ENCODE data around the gene CCSER1.

Gene CCSER1

DNA sequence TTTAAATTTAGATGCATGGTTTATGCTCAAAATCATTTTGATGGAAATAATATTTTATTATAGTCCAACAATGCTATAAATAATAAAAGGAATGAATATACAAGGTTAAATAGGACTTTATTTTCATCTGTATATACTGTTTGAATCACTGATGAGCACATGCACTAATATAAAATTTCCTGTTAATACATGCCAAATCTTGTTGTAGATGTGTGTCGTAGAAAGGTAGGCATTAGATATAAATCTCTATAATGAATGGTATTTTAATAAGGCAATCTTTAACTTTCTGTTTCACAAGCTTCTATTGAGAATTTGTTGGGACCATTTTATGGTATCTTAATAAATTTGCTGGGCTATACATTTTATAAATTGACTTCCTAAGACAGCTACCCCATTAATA, 868.8 kb downstream of the CCSER1 start:
- Histone ChIP-seq H3K9me3 (ENCODE audit: control insufficient read depth in 2 of 2, low read length in 2 of 2) (no peaks in the 10 kb centered on the region), H3K4me1 (ENCODE audit: control insufficient read depth, insufficient read depth, low read length) (no peaks in the 10 kb centered on the region), H3K4me3 (ENCODE audit: low read length in 2 of 2) (no peak overlapping the region), H3K27me3 (ENCODE audit: control insufficient read depth in 1 of 2, insufficient read depth in 2 of 2, low read length in 2 of 2) (no peaks in the 10 kb centered on the region), H3K9ac (ENCODE audit: low read length in 2 of 2) (no peak overlapping the region), H3K27ac (ENCODE audit: low read length) (no peak overlapping the region), H3K36me3 (ENCODE audit: control insufficient read depth in 2 of 2, insufficient read depth in 2 of 2, low read length in 2 of 2) (no peaks in the 10 kb centered on the region)

GRCh38 chr4:90996813-90997212, 869.6 kb downstream of the CCSER1 start:
- Histone ChIP-seq H3K4me1 (ENCODE audit: control insufficient read depth, insufficient read depth, low read length) (no peaks in the 10 kb centered on the region), H3K9ac (ENCODE audit: low read length in 2 of 2) (no peak overlapping the region), H3K36me3 (ENCODE audit: control insufficient read depth in 2 of 2, insufficient read depth in 2 of 2, low read length in 2 of 2) (no peaks in the 10 kb centered on the region), H3K27me3 (ENCODE audit: control insufficient read depth in 1 of 2, insufficient read depth in 2 of 2, low read length in 2 of 2) (no peaks in the 10 kb centered on the region), H3K4me3 (ENCODE audit: low read length in 2 of 2) (no peak overlapping the region), H3K9me3 (ENCODE audit: control insufficient read depth in 2 of 2, low read length in 2 of 2) (no peaks in the 10 kb centered on the region), H3K27ac (ENCODE audit: low read length) (no peak overlapping the region)

DNA sequence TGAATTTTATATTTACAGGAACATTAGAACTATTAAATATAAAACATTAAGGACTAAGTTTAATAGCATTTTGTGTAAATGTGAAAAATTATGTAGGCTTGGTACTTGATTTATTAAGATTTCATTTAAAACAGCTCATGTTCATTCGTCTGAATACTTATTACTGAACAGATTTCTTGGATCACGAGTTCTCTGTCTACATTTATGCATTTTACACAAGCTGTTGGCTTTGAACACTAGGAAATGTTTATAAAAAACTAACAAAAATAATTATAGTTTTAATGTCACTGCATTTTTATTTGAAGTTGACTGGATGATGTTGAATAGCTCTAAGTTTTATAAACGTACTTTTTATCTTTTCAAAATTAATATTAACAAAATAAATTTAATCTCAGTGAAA, 888.7 kb downstream of the CCSER1 start:
- no peaks in the 10 kb centered on the region for H3K9me3 ChIP-seq (ENCODE audit: control insufficient read depth in 2 of 2, low read length in 2 of 2)
- H3K9ac ChIP-seq (ENCODE audit: low read length in 2 of 2), result no peak overlapping the region
- H3K27ac ChIP-seq (ENCODE audit: low read length), result no peak overlapping the region
- no peaks in the 10 kb centered on the region for H3K4me1 ChIP-seq (ENCODE audit: control insufficient read depth, insufficient read depth, low read length)
- H3K27me3 ChIP-seq (ENCODE audit: control insufficient read depth in 1 of 2, insufficient read depth in 2 of 2, low read length in 2 of 2), result peaks cover 0 to 3% of the 10 kb centered on the region in 2 donors
- no peaks in the 10 kb centered on the region for H3K36me3 ChIP-seq (ENCODE audit: control insufficient read depth in 2 of 2, insufficient read depth in 2 of 2, low read length in 2 of 2)
- H3K4me3 ChIP-seq (ENCODE audit: low read length in 2 of 2), result no peak overlapping the region

DNA sequence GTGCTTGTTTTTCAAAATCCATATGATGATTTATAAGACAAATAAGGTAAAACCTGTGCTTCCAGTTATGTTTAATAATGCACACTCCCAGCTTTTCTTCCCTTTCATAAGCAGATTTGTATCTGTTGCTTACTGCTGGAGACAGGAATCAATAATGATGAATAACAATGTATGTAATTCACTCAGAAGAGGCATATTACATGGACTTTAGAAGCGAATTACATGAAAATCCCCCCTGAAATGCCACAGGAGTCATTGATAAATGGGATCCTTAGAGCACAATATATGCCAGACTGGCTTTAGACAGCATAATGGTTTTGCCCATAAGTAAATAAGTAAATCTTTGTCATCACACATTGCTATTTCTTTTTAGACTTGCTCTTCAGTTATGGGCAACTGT, 892.3 kb downstream of the CCSER1 start:
- Histone ChIP-seq H3K36me3 (ENCODE audit: control insufficient read depth in 2 of 2, insufficient read depth in 2 of 2, low read length in 2 of 2) (no peaks in the 10 kb centered on the region), H3K9me3 (ENCODE audit: control insufficient read depth in 2 of 2, low read length in 2 of 2) (no peaks in the 10 kb centered on the region), H3K9ac (ENCODE audit: low read length in 2 of 2) (no peak overlapping the region), H3K4me3 (ENCODE audit: low read length in 2 of 2) (no peak overlapping the region), H3K27me3 (ENCODE audit: control insufficient read depth in 1 of 2, insufficient read depth in 2 of 2, low read length in 2 of 2) (no peaks in the 10 kb centered on the region), H3K27ac (ENCODE audit: low read length) (no peak overlapping the region), H3K4me1 (ENCODE audit: control insufficient read depth, insufficient read depth, low read length) (no peaks in the 10 kb centered on the region)

DNA sequence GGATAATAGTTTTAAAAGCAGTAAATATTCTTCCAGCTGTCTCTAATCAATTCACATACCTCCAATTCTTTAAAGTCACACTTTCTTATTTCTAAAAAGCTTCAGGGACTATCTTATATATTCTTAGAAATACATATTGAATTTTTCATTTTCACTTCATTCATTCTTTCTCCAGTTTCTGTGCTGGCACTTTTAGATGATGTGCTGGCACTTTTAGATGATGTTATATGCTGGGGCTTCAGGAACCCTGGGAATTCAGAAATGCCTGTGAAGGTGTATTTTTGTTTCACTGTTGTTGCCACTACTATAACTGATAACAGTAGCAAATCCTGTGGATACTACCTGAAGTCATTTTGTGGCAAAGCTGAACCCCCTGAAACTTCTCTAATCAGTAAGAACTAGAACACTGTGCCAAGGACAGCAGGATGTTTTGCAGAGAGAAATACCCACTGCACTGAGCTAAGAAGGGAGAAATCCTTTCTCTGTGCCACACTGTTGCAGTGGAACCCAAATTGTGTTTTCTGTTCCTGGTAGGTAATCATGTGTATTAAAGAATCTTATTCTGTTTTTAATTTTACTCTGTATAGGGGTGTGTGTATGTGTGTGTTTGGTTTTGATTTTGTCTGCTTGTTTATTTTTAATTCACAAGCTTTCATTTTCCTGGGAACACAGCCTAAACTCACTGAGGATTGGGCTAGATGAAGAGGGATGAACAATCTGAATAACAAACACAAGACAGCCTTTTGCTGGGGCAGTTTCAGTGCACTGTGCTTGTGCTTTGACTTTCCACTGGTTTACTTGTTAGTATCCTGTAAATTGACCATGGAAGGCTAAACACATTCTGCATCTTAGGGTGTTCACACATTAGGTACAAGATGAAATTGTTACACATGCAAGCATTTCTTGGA, 898.3 kb downstream of the CCSER1 start:
- no peak overlapping the region for H3K4me3 ChIP-seq (ENCODE audit: low read length in 2 of 2)
- H3K36me3 ChIP-seq (ENCODE audit: control insufficient read depth in 2 of 2, insufficient read depth in 2 of 2, low read length in 2 of 2), result no peaks in the 10 kb centered on the region
- H3K9me3 ChIP-seq (ENCODE audit: control insufficient read depth in 2 of 2, low read length in 2 of 2), result no peaks in the 10 kb centered on the region
- no peaks in the 10 kb centered on the region for H3K4me1 ChIP-seq (ENCODE audit: control insufficient read depth, insufficient read depth, low read length)
- no peak overlapping the region for H3K27ac ChIP-seq (ENCODE audit: low read length)
- no peaks in the 10 kb centered on the region for H3K27me3 ChIP-seq (ENCODE audit: control insufficient read depth in 1 of 2, insufficient read depth in 2 of 2, low read length in 2 of 2)
- H3K9ac ChIP-seq (ENCODE audit: low read length in 2 of 2), result no peak overlapping the region

DNA sequence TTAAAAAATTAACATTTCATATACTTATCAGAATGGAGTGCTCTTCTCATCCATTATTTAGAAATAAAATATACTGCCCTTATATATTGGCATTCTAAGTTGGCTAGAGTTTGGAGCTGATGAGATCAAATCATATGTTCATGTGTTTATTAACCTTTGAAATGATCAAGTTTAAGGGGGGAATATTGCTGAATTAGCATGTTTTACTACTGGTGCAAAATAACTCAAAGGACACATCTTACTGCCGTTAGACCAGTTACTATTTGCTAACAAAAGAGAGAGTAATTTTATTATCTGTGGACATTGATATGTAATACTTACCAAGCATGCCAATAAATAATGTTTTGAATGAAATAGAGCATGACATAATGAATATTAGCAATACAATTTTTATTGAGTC, 901.0 kb downstream of the CCSER1 start:
- no peaks in the 10 kb centered on the region for H3K36me3 ChIP-seq (ENCODE audit: control insufficient read depth in 2 of 2, insufficient read depth in 2 of 2, low read length in 2 of 2)
- no peak overlapping the region for H3K9ac ChIP-seq (ENCODE audit: low read length in 2 of 2)
- H3K27ac ChIP-seq (ENCODE audit: low read length), result no peak overlapping the region
- no peaks in the 10 kb centered on the region for H3K9me3 ChIP-seq (ENCODE audit: control insufficient read depth in 2 of 2, low read length in 2 of 2)
- H3K4me1 ChIP-seq (ENCODE audit: control insufficient read depth, insufficient read depth, low read length), result no peaks in the 10 kb centered on the region
- H3K27me3 ChIP-seq (ENCODE audit: control insufficient read depth in 1 of 2, insufficient read depth in 2 of 2, low read length in 2 of 2), result no peaks in the 10 kb centered on the region
- H3K4me3 ChIP-seq (ENCODE audit: low read length in 2 of 2), result no peak overlapping the region

DNA sequence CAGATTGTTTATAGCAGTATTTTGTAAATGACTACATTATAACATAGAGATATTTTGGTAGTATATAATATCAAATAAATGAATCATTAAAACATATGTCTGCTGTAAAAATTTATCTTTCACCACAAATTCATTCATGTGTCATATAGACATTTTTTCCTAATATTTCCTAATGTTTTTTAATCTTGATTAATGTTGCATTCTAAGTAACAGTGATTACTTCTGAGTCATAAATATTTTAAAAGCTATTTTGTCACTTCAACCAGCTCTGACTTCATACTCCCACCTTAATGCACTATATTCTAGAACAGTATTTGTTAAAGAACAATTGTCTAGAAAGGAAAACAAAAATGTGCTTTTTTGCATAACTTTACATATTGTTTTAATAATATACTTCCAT, 904.6 kb downstream of the CCSER1 start:
- no peaks in the 10 kb centered on the region for H3K27me3 ChIP-seq (ENCODE audit: control insufficient read depth in 1 of 2, insufficient read depth in 2 of 2, low read length in 2 of 2)
- no peaks in the 10 kb centered on the region for H3K4me1 ChIP-seq (ENCODE audit: control insufficient read depth, insufficient read depth, low read length)
- H3K9me3 ChIP-seq (ENCODE audit: control insufficient read depth in 2 of 2, low read length in 2 of 2), result no peaks in the 10 kb centered on the region
- H3K9ac ChIP-seq (ENCODE audit: low read length in 2 of 2), result no peak overlapping the region
- H3K36me3 ChIP-seq (ENCODE audit: control insufficient read depth in 2 of 2, insufficient read depth in 2 of 2, low read length in 2 of 2), result no peaks in the 10 kb centered on the region
- no peak overlapping the region for H3K4me3 ChIP-seq (ENCODE audit: low read length in 2 of 2)
- no peak overlapping the region for H3K27ac ChIP-seq (ENCODE audit: low read length)

DNA sequence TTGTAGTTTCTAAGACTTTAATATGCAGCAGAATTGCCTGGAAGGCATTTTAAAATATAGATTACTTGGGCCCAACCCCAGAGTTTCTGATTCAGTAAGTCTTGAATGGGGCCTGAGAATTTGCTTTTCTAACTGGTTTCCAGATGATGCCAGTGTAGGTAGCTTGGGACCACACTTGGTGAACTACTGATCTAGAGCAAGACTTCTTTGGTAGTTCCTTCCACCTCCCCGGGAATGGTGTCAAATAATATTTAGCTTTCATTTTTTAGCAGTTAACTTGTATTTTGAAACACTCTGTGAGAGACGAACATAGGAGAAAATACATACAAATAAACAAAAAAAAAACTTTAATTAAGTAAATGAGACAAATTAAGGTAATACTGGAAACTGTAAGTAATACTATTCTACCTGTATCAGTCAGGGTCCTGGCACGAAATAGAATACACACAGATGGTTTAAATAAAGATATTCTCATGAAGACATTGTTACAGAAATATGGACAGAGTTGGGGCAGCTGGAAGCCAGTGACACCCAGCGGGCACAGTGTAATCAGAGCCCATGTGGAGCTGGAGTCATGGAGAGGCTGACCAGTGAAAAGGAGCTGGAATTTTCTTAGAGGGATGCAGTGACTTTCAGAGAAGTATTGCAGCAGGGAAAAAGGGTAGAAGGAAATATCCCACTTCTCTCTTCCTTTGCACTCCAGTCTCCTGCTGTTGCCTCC, 905.7 kb downstream of the CCSER1 start:
- Histone ChIP-seq H3K4me1 (ENCODE audit: control insufficient read depth, insufficient read depth, low read length) (no peaks in the 10 kb centered on the region), H3K27ac (ENCODE audit: low read length) (no peak overlapping the region), H3K9me3 (ENCODE audit: control insufficient read depth in 2 of 2, low read length in 2 of 2) (no peaks in the 10 kb centered on the region), H3K27me3 (ENCODE audit: control insufficient read depth in 1 of 2, insufficient read depth in 2 of 2, low read length in 2 of 2) (no peaks in the 10 kb centered on the region), H3K4me3 (ENCODE audit: low read length in 2 of 2) (no peak overlapping the region), H3K9ac (ENCODE audit: low read length in 2 of 2) (no peak overlapping the region), H3K36me3 (ENCODE audit: control insufficient read depth in 2 of 2, insufficient read depth in 2 of 2, low read length in 2 of 2) (no peaks in the 10 kb centered on the region)

DNA sequence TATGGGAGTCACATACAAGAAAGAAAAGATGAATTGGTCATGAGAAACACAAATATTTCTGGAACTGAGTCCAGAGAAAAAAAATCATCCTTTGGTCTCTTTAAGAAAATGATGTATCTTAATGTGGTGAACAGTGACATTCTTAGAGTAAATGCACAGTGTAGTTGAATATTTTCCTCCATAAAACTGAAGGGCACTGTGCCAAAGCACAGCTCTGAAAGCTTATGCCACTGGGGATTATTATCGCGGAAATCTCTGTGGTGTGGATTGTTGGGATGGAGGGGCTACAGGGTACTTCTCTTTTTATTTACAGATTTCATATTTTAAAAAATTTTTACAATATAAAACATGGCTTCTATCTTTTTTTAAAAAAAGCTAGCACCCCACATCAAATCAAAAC, 908.1 kb downstream of the CCSER1 start:
- Histone ChIP-seq H3K4me3 (ENCODE audit: low read length in 2 of 2) (no peak overlapping the region), H3K27ac (ENCODE audit: low read length) (no peak overlapping the region), H3K9me3 (ENCODE audit: control insufficient read depth in 2 of 2, low read length in 2 of 2) (no peaks in the 10 kb centered on the region), H3K9ac (ENCODE audit: low read length in 2 of 2) (no peak overlapping the region), H3K27me3 (ENCODE audit: control insufficient read depth in 1 of 2, insufficient read depth in 2 of 2, low read length in 2 of 2) (no peaks in the 10 kb centered on the region), H3K36me3 (ENCODE audit: control insufficient read depth in 2 of 2, insufficient read depth in 2 of 2, low read length in 2 of 2) (no peaks in the 10 kb centered on the region), H3K4me1 (ENCODE audit: control insufficient read depth, insufficient read depth, low read length) (no peaks in the 10 kb centered on the region)

DNA sequence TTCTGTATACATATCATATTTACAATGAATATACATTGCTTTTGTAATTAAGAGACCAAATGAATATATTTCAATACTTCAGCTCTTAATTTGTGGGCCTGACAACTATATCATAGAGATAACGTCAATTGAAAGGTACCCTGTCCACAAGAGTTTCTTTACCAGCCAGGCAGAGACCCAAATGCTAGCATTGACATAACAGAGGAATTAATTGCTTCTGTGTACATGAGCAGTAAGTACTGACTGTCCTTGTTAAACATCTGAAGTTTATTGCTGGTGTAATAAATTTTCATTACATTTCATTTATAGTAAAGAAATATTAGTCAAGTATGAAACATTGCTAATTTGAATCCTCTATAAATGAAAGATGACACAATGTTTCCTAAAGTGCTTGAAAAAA, 910.8 kb downstream of the CCSER1 start:
- H3K9ac ChIP-seq (ENCODE audit: low read length in 2 of 2), result no peak overlapping the region
- no peaks in the 10 kb centered on the region for H3K36me3 ChIP-seq (ENCODE audit: control insufficient read depth in 2 of 2, insufficient read depth in 2 of 2, low read length in 2 of 2)
- H3K4me3 ChIP-seq (ENCODE audit: low read length in 2 of 2), result no peak overlapping the region
- H3K27me3 ChIP-seq (ENCODE audit: control insufficient read depth in 1 of 2, insufficient read depth in 2 of 2, low read length in 2 of 2), result no peaks in the 10 kb centered on the region
- H3K4me1 ChIP-seq (ENCODE audit: control insufficient read depth, insufficient read depth, low read length), result no peaks in the 10 kb centered on the region
- H3K9me3 ChIP-seq (ENCODE audit: control insufficient read depth in 2 of 2, low read length in 2 of 2), result no peaks in the 10 kb centered on the region
- H3K27ac ChIP-seq (ENCODE audit: low read length), result no peak overlapping the region

GRCh38 chr4:91057871-91058270, 930.7 kb downstream of the CCSER1 start:
- H3K27me3 ChIP-seq (ENCODE audit: control insufficient read depth in 1 of 2, insufficient read depth in 2 of 2, low read length in 2 of 2), result no peaks in the 10 kb centered on the region
- no peaks in the 10 kb centered on the region for H3K9me3 ChIP-seq (ENCODE audit: control insufficient read depth in 2 of 2, low read length in 2 of 2)
- no peaks in the 10 kb centered on the region for H3K4me1 ChIP-seq (ENCODE audit: control insufficient read depth, insufficient read depth, low read length)
- H3K36me3 ChIP-seq (ENCODE audit: control insufficient read depth in 2 of 2, insufficient read depth in 2 of 2, low read length in 2 of 2), result no peaks in the 10 kb centered on the region
- H3K9ac ChIP-seq (ENCODE audit: low read length in 2 of 2), result no peak overlapping the region
- H3K4me3 ChIP-seq (ENCODE audit: low read length in 2 of 2), result no peak overlapping the region
- H3K27ac ChIP-seq (ENCODE audit: low read length), result no peak overlapping the region

Data from stomach smooth muscle (tissue), 2 donors.